HepG2 (cell line): ENCODE measurements around the gene NARS2. TPM values are rescaled to one million over a fixed set of nuclear protein-coding genes. Genes with fewer than 3 reads are reported as not detected.

Experiments
- ASH2L ChIP-seq: fragments of 300-600, 200-600 bp; sonication (generic); IDR thresholded peaks from 2 replicates; pipeline ENCODE4 v1.7.0; 2017; ENCODE audit warnings: low read depth, mild to moderate bottlenecking, moderate library complexity, mixed read lengths, low read length; ENCODE audit not compliant: insufficient read length
- FOSL2 ChIP-seq: sonication (generic); formaldehyde crosslinking; IDR thresholded peaks from 2 replicates; pipeline ENCODE4 v1.4.0; 2020; ENCODE audit warnings: missing genetic modification reagents
- KLF16 ChIP-seq, 2 experiments: sonication (generic) in 1 of 2; formaldehyde crosslinking in 1 of 2; IDR thresholded peaks; 2 replicates each; pipeline versions ENCODE4 v1.6.1 to v1.8.0; 2016 to 2023; ENCODE audit warnings: missing genetic modification reagents in 2 of 2, missing compliant biosample characterization in 1 of 2
- NPAS2 ChIP-seq: sonication (generic); formaldehyde crosslinking; IDR thresholded peaks from 2 replicates; pipeline ENCODE4 v1.8.0; 2022; ENCODE audit warnings: mild to moderate bottlenecking, missing genetic modification reagents, borderline replicate concordance
- RFX5 ChIP-seq: IDR thresholded peaks from 2 replicates; pipeline ENCODE4 v1.6.1; 2011; ENCODE audit warnings: low read depth, low read length, improper control_type of control experiment
- SATB2 ChIP-seq: sonication (generic); formaldehyde crosslinking; IDR thresholded peaks from 2 replicates; pipeline ENCODE4 v1.5.0; 2020; ENCODE audit warnings: missing genetic modification reagents
- SNAPC2 ChIP-seq: sonication (generic); formaldehyde crosslinking; IDR thresholded peaks from 2 replicates; pipeline ENCODE4 v1.8.1; 2022; ENCODE audit warnings: mild to moderate bottlenecking, missing genetic modification reagents
- SRF ChIP-seq: IDR thresholded peaks from 2 replicates; pipeline ENCODE4 v1.6.1; 2011; ENCODE audit warnings: mild to moderate bottlenecking, low read depth, low read length, moderate library complexity
- TCF7 ChIP-seq: sonication (generic); IDR thresholded peaks from 2 replicates; pipeline ENCODE4 v1.6.1; 2016; ENCODE audit warnings: antibody characterized with exemption, low read depth
- TOE1 ChIP-seq: sonication (generic); formaldehyde crosslinking; IDR thresholded peaks from 2 replicates; pipeline ENCODE4 v1.4.0; 2020; ENCODE audit warnings: mild to moderate bottlenecking, missing genetic modification reagents
- ZNF264 ChIP-seq: sonication (generic); formaldehyde crosslinking; IDR thresholded peaks from 2 replicates; pipeline ENCODE4 v1.4.0; 2020; ENCODE audit warnings: missing genetic modification reagents
- ZNF33B ChIP-seq: sonication (generic); formaldehyde crosslinking; IDR thresholded peaks from 2 replicates; pipeline ENCODE4 v1.5.1; 2020; ENCODE audit warnings: mild to moderate bottlenecking, missing genetic modification reagents
- ZNF557 ChIP-seq: sonication (generic); formaldehyde crosslinking; IDR thresholded peaks from 2 replicates; pipeline ENCODE4 v1.4.0; 2020; ENCODE audit warnings: missing genetic modification reagents
- ZNF672 ChIP-seq: sonication (generic); formaldehyde crosslinking; IDR thresholded peaks from 2 replicates; pipeline ENCODE4 v1.8.1; 2022; ENCODE audit warnings: missing genetic modification reagents
- polyA plus RNA-seq, 8 experiments: library from polyadenylated mRNA; depleted of rRNA in 3 of 8; stranded (reverse) in 7 of 8; unstranded in 1 of 8; fragments of >200 nt; fragmentation: Illumina TruSeq in 4 of 8; extraction: Trizol in 4 of 8; gene quantifications; 2 replicates each; pipeline versions ENCODE4 v1.2.1 to v1.2.3, GENCODE V29; 2011 to 2016; ENCODE audit warnings: low read depth in 4 of 8, missing spikeins in 1 of 8, mixed read lengths in 1 of 8; ENCODE audit not compliant: insufficient read depth in 1 of 8
- total RNA-seq, 5 experiments: library from RNA; depleted of rRNA; stranded (reverse); fragments of >200 nt; fragmentation: Illumina TruSeq; extraction: Trizol; gene quantifications; 2 replicates each; pipeline ENCODE4 v1.2.3, GENCODE V29; 2016; ENCODE audit warnings: low read depth in 1 of 5
- TF ChIP-seq, protein P1 (sequence below): sonication (generic); formaldehyde crosslinking; IDR thresholded peaks from 2 replicates; pipeline ENCODE4 v1.8.0; 2022; ENCODE audit warnings: missing genetic modification reagents, low read depth, mild to moderate bottlenecking, borderline replicate concordance
- TF ChIP-seq, protein P2 (sequence below): sonication (generic); formaldehyde crosslinking; IDR thresholded peaks from 2 replicates; pipeline ENCODE4 v1.8.0; 2022; ENCODE audit warnings: missing genetic modification reagents, mild to moderate bottlenecking, inconsistent platforms, borderline replicate concordance
- TF ChIP-seq, protein P3 (sequence below): IDR thresholded peaks from 2 replicates; pipeline ENCODE4 v1.6.1; 2016; ENCODE audit warnings: low read depth
- TF ChIP-seq, protein P4 (sequence below): IDR thresholded peaks from 2 replicates; pipeline ENCODE4 v1.4.0; 2020; ENCODE audit warnings: mild to moderate bottlenecking, missing genetic modification reagents
- TF ChIP-seq, protein P5 (sequence below): sonication (generic); formaldehyde crosslinking; IDR thresholded peaks from 2 replicates; pipeline ENCODE4 v1.4.0; 2020; ENCODE audit warnings: missing genetic modification reagents, borderline replicate concordance

Gene NARS2
- total and polyA plus RNA-seq, 2 of the 13 experiments (the other 11 are each of a cell fraction or from before 2014, with no cell fraction given), result 45.9 to 65.0 TPM

DNA sequence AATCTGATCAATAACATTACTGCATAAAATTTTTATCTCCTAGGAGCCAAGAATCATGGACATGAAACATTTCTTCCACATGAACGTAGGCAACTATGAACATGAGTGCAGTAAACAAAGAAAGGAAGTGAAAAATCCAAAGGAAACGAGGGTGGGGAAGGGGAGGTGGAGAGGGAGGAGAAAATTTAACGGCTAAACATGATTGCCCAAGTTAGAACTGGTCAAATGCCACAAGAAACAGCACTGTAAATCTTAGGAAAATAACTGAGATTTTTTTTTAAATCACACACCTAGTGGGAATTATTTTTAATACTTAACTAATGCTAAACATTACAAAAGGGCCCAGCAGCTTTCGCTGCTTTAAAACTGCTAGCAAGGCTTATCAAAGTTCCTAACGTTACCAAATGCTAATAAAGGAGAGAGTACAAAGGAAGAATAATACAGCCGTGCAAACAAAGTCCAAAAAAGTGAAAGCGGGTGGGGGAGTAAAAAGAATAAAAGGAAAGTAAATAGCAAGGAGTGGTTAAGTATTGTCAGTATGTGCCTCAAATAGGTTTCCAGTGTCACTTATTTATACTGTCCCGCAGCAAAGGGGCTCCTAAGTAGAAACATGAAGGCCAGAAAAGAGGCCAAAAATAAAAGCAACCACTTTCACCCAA lies 13.7 kb downstream of the NARS2 start (continued):
- TF ChIP-seq, protein P1, sequence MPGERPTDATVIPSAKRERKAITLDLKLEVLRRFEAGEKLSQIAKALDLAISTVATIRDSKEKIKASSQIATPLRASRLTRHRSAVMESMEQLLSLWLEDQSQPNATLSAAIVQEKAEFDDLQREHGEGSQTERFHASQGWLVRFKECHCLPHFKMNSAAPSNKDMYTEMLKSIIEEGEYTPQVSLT (CRISPR knock-in tag), result no peak
- TF ChIP-seq SRF (no peak), TOE1 (no peak), SATB2 (CRISPR knock-in tag) (no peak), ZNF33B (CRISPR knock-in tag) (no peak), ZNF557 (no peak), ZNF672 (CRISPR knock-in tag) (no peak), TCF7 (peak; percentile 35; the same call in 1 of the 2 replicates), ASH2L (peak; percentile 43), RFX5 (no peak), SNAPC2 (CRISPR knock-in tag) (no peak), KLF16 (CRISPR knock-in tag; IDR thresholded peaks at IDR 0.05) (no peak), FOSL2 (CRISPR knock-in tag) (no peak), NPAS2 (CRISPR knock-in tag) (no peak), ZNF264 (CRISPR knock-in tag) (no peak)
- TF ChIP-seq, protein P2, sequence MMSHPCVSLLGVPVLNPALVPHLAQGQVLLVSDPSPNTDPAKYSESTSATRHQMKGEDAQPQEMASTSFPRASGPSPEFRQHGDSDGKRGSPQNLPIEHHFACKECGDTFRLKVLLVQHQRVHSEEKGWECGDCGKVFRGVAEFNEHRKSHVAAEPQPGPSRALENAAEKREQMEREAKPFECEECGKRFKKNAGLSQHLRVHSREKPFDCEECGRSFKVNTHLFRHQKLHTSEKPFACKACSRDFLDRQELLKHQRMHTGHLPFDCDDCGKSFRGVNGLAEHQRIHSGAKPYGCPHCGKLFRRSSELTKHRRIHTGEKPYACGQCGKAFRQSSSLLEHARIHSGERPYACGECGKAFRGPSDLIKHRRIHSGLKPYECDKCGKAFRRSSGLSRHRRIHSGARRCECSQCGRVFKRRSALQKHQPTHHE, result no peak
- TF ChIP-seq, protein P3, sequence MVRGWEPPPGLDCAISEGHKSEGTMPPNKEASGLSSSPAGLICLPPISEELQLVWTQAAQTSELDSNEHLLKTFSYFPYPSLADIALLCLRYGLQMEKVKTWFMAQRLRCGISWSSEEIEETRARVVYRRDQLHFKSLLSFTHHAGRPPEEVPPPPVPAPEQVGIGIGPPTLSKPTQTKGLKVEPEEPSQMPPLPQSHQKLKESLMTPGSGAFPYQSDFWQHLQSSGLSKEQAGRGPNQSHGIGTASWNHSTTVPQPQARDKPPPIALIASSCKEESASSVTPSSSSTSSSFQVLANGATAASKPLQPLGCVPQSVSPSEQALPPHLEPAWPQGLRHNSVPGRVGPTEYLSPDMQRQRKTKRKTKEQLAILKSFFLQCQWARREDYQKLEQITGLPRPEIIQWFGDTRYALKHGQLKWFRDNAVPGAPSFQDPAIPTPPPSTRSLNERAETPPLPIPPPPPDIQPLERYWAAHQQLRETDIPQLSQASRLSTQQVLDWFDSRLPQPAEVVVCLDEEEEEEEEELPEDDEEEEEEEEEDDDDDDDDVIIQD (CRISPR knock-in tag), result peak; percentile 49; the same call in 1 of the 2 replicates
- TF ChIP-seq, protein P4, sequence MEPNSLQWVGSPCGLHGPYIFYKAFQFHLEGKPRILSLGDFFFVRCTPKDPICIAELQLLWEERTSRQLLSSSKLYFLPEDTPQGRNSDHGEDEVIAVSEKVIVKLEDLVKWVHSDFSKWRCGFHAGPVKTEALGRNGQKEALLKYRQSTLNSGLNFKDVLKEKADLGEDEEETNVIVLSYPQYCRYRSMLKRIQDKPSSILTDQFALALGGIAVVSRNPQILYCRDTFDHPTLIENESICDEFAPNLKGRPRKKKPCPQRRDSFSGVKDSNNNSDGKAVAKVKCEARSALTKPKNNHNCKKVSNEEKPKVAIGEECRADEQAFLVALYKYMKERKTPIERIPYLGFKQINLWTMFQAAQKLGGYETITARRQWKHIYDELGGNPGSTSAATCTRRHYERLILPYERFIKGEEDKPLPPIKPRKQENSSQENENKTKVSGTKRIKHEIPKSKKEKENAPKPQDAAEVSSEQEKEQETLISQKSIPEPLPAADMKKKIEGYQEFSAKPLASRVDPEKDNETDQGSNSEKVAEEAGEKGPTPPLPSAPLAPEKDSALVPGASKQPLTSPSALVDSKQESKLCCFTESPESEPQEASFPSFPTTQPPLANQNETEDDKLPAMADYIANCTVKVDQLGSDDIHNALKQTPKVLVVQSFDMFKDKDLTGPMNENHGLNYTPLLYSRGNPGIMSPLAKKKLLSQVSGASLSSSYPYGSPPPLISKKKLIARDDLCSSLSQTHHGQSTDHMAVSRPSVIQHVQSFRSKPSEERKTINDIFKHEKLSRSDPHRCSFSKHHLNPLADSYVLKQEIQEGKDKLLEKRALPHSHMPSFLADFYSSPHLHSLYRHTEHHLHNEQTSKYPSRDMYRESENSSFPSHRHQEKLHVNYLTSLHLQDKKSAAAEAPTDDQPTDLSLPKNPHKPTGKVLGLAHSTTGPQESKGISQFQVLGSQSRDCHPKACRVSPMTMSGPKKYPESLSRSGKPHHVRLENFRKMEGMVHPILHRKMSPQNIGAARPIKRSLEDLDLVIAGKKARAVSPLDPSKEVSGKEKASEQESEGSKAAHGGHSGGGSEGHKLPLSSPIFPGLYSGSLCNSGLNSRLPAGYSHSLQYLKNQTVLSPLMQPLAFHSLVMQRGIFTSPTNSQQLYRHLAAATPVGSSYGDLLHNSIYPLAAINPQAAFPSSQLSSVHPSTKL (CRISPR knock-in tag), result peak; percentile 53
- TF ChIP-seq, protein P5, sequence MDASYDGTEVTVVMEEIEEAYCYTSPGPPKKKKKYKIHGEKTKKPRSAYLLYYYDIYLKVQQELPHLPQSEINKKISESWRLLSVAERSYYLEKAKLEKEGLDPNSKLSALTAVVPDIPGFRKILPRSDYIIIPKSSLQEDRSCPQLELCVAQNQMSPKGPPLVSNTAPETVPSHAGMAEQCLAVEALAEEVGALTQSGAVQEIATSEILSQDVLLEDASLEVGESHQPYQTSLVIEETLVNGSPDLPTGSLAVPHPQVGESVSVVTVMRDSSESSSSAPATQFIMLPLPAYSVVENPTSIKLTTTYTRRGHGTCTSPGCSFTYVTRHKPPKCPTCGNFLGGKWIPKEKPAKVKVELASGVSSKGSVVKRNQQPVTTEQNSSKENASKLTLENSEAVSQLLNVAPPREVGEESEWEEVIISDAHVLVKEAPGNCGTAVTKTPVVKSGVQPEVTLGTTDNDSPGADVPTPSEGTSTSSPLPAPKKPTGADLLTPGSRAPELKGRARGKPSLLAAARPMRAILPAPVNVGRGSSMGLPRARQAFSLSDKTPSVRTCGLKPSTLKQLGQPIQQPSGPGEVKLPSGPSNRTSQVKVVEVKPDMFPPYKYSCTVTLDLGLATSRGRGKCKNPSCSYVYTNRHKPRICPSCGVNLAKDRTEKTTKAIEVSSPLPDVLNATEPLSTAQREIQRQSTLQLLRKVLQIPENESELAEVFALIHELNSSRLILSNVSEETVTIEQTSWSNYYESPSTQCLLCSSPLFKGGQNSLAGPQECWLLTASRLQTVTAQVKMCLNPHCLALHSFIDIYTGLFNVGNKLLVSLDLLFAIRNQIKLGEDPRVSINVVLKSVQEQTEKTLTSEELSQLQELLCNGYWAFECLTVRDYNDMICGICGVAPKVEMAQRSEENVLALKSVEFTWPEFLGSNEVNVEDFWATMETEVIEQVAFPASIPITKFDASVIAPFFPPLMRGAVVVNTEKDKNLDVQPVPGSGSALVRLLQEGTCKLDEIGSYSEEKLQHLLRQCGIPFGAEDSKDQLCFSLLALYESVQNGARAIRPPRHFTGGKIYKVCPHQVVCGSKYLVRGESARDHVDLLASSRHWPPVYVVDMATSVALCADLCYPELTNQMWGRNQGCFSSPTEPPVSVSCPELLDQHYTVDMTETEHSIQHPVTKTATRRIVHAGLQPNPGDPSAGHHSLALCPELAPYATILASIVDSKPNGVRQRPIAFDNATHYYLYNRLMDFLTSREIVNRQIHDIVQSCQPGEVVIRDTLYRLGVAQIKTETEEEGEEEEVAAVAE, result no peak
